SK-N-SH treated with all-trans-retinoic acid at 6 μM for 48 hours (cell line): ENCODE data around the gene CREB1.

Experiments
- ATAC-seq: fragments of 200-7000 bp; cut with Tn5 transposase; 3 replicates; pipeline ENCODE4 v1.9.1; 2020; ENCODE audit warnings: mild to moderate bottlenecking, moderate library complexity
- ARNTL ChIP-seq: fragments of 450-650 bp; formaldehyde crosslinking; IDR thresholded peaks from 2 replicates; pipeline ENCODE4 v1.5.0; 2020; ENCODE audit warnings: low read depth, mild to moderate bottlenecking, moderate library complexity, borderline replicate concordance
- BACH2 ChIP-seq: fragments of 250-450 bp; sonication (Bioruptor Pico); IDR thresholded peaks from 2 replicates; pipeline ENCODE4 v1.9.0; 2021; ENCODE audit warnings: mild to moderate bottlenecking, borderline replicate concordance
- CREB5 ChIP-seq: fragments of 250-450 bp; sonication (Bioruptor Pico); IDR thresholded peaks from 2 replicates; pipeline ENCODE4 v1.5.1; 2020; ENCODE audit warnings: low read depth, mild to moderate bottlenecking, moderate library complexity
- CSDC2 ChIP-seq: fragments of 250-450 bp; sonication (Bioruptor Pico); IDR thresholded peaks from 2 replicates; pipeline ENCODE4 v1.5.0; 2020; ENCODE audit warnings: mild to moderate bottlenecking, moderate library complexity
- CSRNP3 ChIP-seq: fragments of 250-450 bp; sonication (Bioruptor Pico); IDR thresholded peaks from 2 replicates; pipeline ENCODE4 v1.5.1; 2021; ENCODE audit warnings: mild to moderate bottlenecking, moderate library complexity
- ESRRG ChIP-seq: fragments of 250-450 bp; sonication (Bioruptor Pico); IDR thresholded peaks from 2 replicates; pipeline ENCODE4 v1.6.1; 2021; ENCODE audit warnings: mild to moderate bottlenecking
- GLIS3 ChIP-seq: fragments of 250-450 bp; sonication (Bioruptor Pico); IDR thresholded peaks from 2 replicates; pipeline ENCODE4 v1.5.0; 2020; ENCODE audit warnings: mild to moderate bottlenecking, moderate library complexity
- ISL1 ChIP-seq: fragments of 250-450 bp; sonication (Bioruptor Pico); IDR thresholded peaks from 2 replicates; pipeline ENCODE4 v2.1.2; 2022; ENCODE audit warnings: mild to moderate bottlenecking, moderate library complexity
- OSR1 ChIP-seq: fragments of 250-450 bp; sonication (Bioruptor Pico); IDR thresholded peaks from 2 replicates; pipeline ENCODE4 v1.8.0; 2022; ENCODE audit warnings: moderate library complexity, mild to moderate bottlenecking, inconsistent platforms
- PATZ1 ChIP-seq: fragments of 250-450 bp; sonication (Bioruptor Pico); IDR thresholded peaks from 2 replicates; pipeline ENCODE4 v1.8.0; 2020; ENCODE audit warnings: mild to moderate bottlenecking, moderate library complexity, borderline replicate concordance
- POU6F1 ChIP-seq: fragments of 250-450 bp; sonication (Bioruptor Pico); IDR thresholded peaks from 2 replicates; pipeline ENCODE4 v1.8.0; 2021; ENCODE audit warnings: low read depth, mild to moderate bottlenecking, moderate library complexity, borderline replicate concordance
- PPARA ChIP-seq: fragments of 250-450 bp; sonication (Bioruptor Pico); IDR thresholded peaks from 2 replicates; pipeline ENCODE4 v1.5.0; 2020; ENCODE audit warnings: mild to moderate bottlenecking, borderline replicate concordance
- RARB ChIP-seq: fragments of 250-450 bp; sonication (Bioruptor Pico); IDR thresholded peaks from 2 replicates; pipeline ENCODE4 v1.8.0; 2021; ENCODE audit warnings: mild to moderate bottlenecking, moderate library complexity
- SNAI2 ChIP-seq: fragments of 250-450 bp; sonication (Bioruptor Pico); IDR thresholded peaks from 2 replicates; pipeline ENCODE4 v1.5.0; 2020; ENCODE audit warnings: mild to moderate bottlenecking, moderate library complexity
- TCF4 ChIP-seq: fragments of 250-450 bp; sonication (Bioruptor Pico); IDR thresholded peaks from 2 replicates; pipeline ENCODE4 v1.8.0; 2021; ENCODE audit warnings: mild to moderate bottlenecking, moderate library complexity, borderline replicate concordance
- TOX ChIP-seq: fragments of 250-450 bp; sonication (Bioruptor Pico); IDR thresholded peaks from 2 replicates; pipeline ENCODE4 v1.8.0; 2021; ENCODE audit warnings: mild to moderate bottlenecking, moderate library complexity, borderline replicate concordance
- TSHZ2 ChIP-seq: fragments of 250-450 bp; sonication (Bioruptor Pico); IDR thresholded peaks from 2 replicates; pipeline ENCODE4 v1.5.0; 2020; ENCODE audit warnings: mild to moderate bottlenecking, moderate library complexity
- ZC3H10 ChIP-seq: fragments of 250-450 bp; sonication (Bioruptor Pico); IDR thresholded peaks from 2 replicates; pipeline ENCODE4 v1.5.1; 2021; ENCODE audit warnings: mild to moderate bottlenecking, moderate library complexity
- ZFP3 ChIP-seq: fragments of 250-450 bp; sonication (Bioruptor Pico); IDR thresholded peaks from 2 replicates; pipeline ENCODE4 v1.5.0; 2020; ENCODE audit warnings: mild to moderate bottlenecking, moderate library complexity
- ZFP30 ChIP-seq: fragments of 450-650 bp; formaldehyde crosslinking; IDR thresholded peaks from 2 replicates; pipeline ENCODE4 v1.5.0; 2022; ENCODE audit warnings: mild to moderate bottlenecking, moderate library complexity
- ZNF565 ChIP-seq: fragments of 450-650 bp; formaldehyde crosslinking; conservative IDR thresholded peaks from 2 replicates; pipeline ENCODE4 v1.5.0; 2020; ENCODE audit warnings: low read depth, mild to moderate bottlenecking, moderate library complexity
- ZNF70 ChIP-seq: fragments of 450-650 bp; formaldehyde crosslinking; IDR thresholded peaks from 2 replicates; pipeline ENCODE4 v1.5.0; 2020; ENCODE audit warnings: mild to moderate bottlenecking, moderate library complexity
- ZNF8 ChIP-seq: fragments of 450-650 bp; formaldehyde crosslinking; IDR thresholded peaks from 2 replicates; pipeline ENCODE4 v1.5.0; 2020; ENCODE audit warnings: mild to moderate bottlenecking, moderate library complexity

CREB1 gene

GRCh38 chr2:207632575-207633493 lies 103.1 kb downstream of the CREB1 start:
- TF ChIP-seq ZNF565 (CRISPR knock-in tag) (no peak), ZFP30 (CRISPR knock-in tag) (no peak), SNAI2 (CRISPR knock-in tag) (no peak), CREB5 (CRISPR knock-in tag) (no peak), ZNF70 (CRISPR knock-in tag) (no peak), ZFP3 (CRISPR knock-in tag) (no peak), CSRNP3 (CRISPR knock-in tag) (no peak), TOX (no peak), PPARA (CRISPR knock-in tag) (no peak), OSR1 (no peak), POU6F1 (no peak), ZC3H10 (CRISPR knock-in tag) (no peak), CSDC2 (no peak), GLIS3 (CRISPR knock-in tag) (no peak), ESRRG (CRISPR knock-in tag) (no peak), TSHZ2 (no peak), RARB (CRISPR knock-in tag) (no peak), TCF4 (CRISPR knock-in tag) (no peak)
- ATAC-seq = peak; percentile 74

- TF ChIP-seq PATZ1 (CRISPR knock-in tag) (no peak), TOX (no peak), SNAI2 (CRISPR knock-in tag) (no peak), ZFP3 (CRISPR knock-in tag) (no peak), ISL1 (no peak), ARNTL (CRISPR knock-in tag) (no peak), CREB5 (CRISPR knock-in tag) (no peak), GLIS3 (CRISPR knock-in tag) (no peak), ZNF8 (CRISPR knock-in tag) (no peak), ZFP30 (CRISPR knock-in tag) (no peak), CSRNP3 (CRISPR knock-in tag) (no peak), CSDC2 (no peak), BACH2 (CRISPR knock-in tag) (no peak), OSR1 (no peak)
- TF ChIP-seq, all 23 proteins: peak for 0
- no peak for ATAC-seq
Observed at GRCh38 chr2:207633686-207634085, 103.9 kb downstream of the CREB1 start.
